Sigmoid colon (tissue), 3 donors: Measurements from ENCODE around the gene TXNDC9.

ENCODE experiments used
- CTCF ChIP-seq, 4 experiments: fragments of 450-650 bp in 3 of 4; fragments of 200-600 bp in 1 of 4; IDR thresholded peaks; one replicate each; pipeline ENCODE4 v1.5.1; 2016 to 2019; ENCODE audit warnings: antibody characterized with exemption in 4 of 4, mild to moderate bottlenecking in 3 of 4, moderate library complexity in 2 of 4
- POLR2A ChIP-seq, 2 donors: fragments of 450-650 bp; IDR thresholded peaks; one replicate each; pipeline ENCODE4 v1.6.1; 2016; ENCODE audit warnings: antibody characterized with exemption in 2 of 2, mild to moderate bottlenecking in 2 of 2, moderate library complexity in 2 of 2

GRCh38 chr2:99297994-99298393 is 38.1 kb downstream of the TXNDC9 start:
- TF ChIP-seq CTCF (IDR thresholded peaks at IDR 0.05), result no peak
- no peak for TF ChIP-seq POLR2A (IDR thresholded peaks at IDR 0.05)
